Skeletal muscle cell (primary cell): Measurements from ENCODE around the gene TRIM65.

ENCODE experiments used
- DNase-seq: peaks from one replicate; pipeline ENCODE4 v3.0.0-alpha.2; 2010; ENCODE audit warnings: low read depth
- H3K4me3 ChIP-seq: 2 replicates; pipeline ENCODE4 v1.5.1; 2011; ENCODE audit warnings: low read depth, mild to moderate bottlenecking, control low read depth, low read length, moderate library complexity

TRIM65 gene

GRCh38 chr17:75919611-75920010 is 22.9 kb upstream of the TRIM65 start:
- no peak overlapping the region for H3K4me3 ChIP-seq
- DNase-seq, result no peak

GRCh38 chr17:75917917-75918445 is 21.2 kb upstream of the TRIM65 start:
- no peak overlapping the region for H3K4me3 ChIP-seq
- DNase-seq, result no peak

- DNase-seq, result no peak
- no peak overlapping the region for H3K4me3 ChIP-seq
These were observed 20.6 kb upstream of the TRIM65 start for GRCh38 chr17:75917141-75917916.

- DNase-seq, result no peak
- H3K4me3 ChIP-seq, result no peak overlapping the region
These were observed 18.5 kb upstream of the TRIM65 start for GRCh38 chr17:75915268-75915667.

- no peak for DNase-seq
- H3K4me3 ChIP-seq, result no peak overlapping the region
These were observed 18.0 kb upstream of the TRIM65 start for GRCh38 chr17:75914643-75915267.

- DNase-seq, result no peak
- H3K4me3 ChIP-seq, result no peak overlapping the region
These were observed 16.9 kb upstream of the TRIM65 start for GRCh38 chr17:75913537-75914210.

GRCh38 chr17:75910699-75911098 is 13.9 kb upstream of the TRIM65 start:
- H3K4me3 ChIP-seq, result no peak overlapping the region
- DNase-seq, result no peak

- H3K4me3 ChIP-seq, result no peak overlapping the region
- DNase-seq, result no peak
These were observed 13.1 kb upstream of the TRIM65 start for GRCh38 chr17:75909812-75910274.

GRCh38 chr17:75909051-75909811 is 12.5 kb upstream of the TRIM65 start:
- DNase-seq, result no peak
- H3K4me3 ChIP-seq, result no peak overlapping the region

- H3K4me3 ChIP-seq, result no peak overlapping the region
- DNase-seq, result no peak
These were observed 11.4 kb upstream of the TRIM65 start for GRCh38 chr17:75908201-75908600.

- DNase-seq, result no peak
- H3K4me3 ChIP-seq, result no peak overlapping the region
These were observed 9.6 kb upstream of the TRIM65 start for GRCh38 chr17:75906143-75906884.

GRCh38 chr17:75904749-75905521 is 8.2 kb upstream of the TRIM65 start, which contains the start of gene MRPL38:
TSS of gene MRPL38 (minus strand) at chr17:75904884. CDS start at chr17:75904875, 9 bp downstream.
- H3K4me3 ChIP-seq, result peak within 1 kb of the TSS; percentile 73
- peak; percentile 73 for DNase-seq

- H3K4me3 ChIP-seq, result no peak overlapping the region
- DNase-seq, result no peak
These were observed 5.7 kb upstream of the TRIM65 start for GRCh38 chr17:75902406-75902805.

GRCh38 chr17:75901727-75902126 is 5.0 kb upstream of the TRIM65 start:
- no peak for DNase-seq
- no peak overlapping the region for H3K4me3 ChIP-seq

- no peak for DNase-seq
- no peak overlapping the region for H3K4me3 ChIP-seq
These were observed 4.2 kb upstream of the TRIM65 start for GRCh38 chr17:75900691-75901533.

- DNase-seq, result no peak
- H3K4me3 ChIP-seq, result no peak overlapping the region
These were observed 3.2 kb upstream of the TRIM65 start for GRCh38 chr17:75899767-75900468.

- H3K4me3 ChIP-seq, result no peak overlapping the region
- no peak for DNase-seq
These were observed 2.6 kb upstream of the TRIM65 start for GRCh38 chr17:75899353-75899752.
